Measurements from ENCODE around the gene LYVE1. TPM values are rescaled to one million over a fixed set of nuclear protein-coding genes. Genes with fewer than 3 reads are reported as not detected.

Gene LYVE1
- total and polyA plus RNA-seq, 2 donors (not counting 1 experiment from before 2014, with no cell fraction given): not detected

DNA sequence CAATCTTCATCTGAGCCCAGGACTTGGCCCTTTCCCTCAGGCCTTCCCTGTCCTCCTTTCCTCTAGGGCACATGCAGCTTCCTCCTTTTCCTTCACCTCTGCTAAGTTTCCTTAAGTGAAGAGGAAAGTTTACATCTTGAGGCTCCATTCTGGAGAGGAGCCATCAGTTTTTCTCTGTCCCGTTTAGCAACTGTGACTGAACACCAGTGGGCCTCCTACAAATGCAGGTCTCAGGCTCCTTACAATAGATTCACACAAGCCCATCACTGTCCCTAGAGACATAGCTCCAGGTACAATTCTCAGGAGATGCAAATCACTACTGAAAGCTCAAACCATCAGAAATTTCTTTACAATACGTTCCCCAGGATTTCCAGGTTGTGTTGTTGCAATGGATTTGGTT is 23.3 kb upstream of the LYVE1 start:
- Histone ChIP-seq H3K79me2 (ENCODE audit: control insufficient read depth, insufficient read depth, low read length) (no peaks in the 10 kb centered on the region), H3K4me3 (ENCODE audit: control extremely low read depth in 1 of 5, extremely low read depth in 1 of 5, insufficient read depth in 1 of 5, low read depth in 2 of 5, low read length in 4 of 5) (no peak overlapping the region), H3K9ac (ENCODE audit: low read length) (no peak overlapping the region), H2AFZ (ENCODE audit: insufficient read depth, low read depth, low read length, poor library complexity, severe bottlenecking) (no peak overlapping the region), H3K4me1 (ENCODE audit: control insufficient read depth in 2 of 2, insufficient read depth in 2 of 2, low read length in 2 of 2) (peaks cover 2 to 6% of the 10 kb centered on the region in 2 donors), H3K4me2 (replicated peaks; ENCODE audit: low read depth, low read length, poor library complexity, severe bottlenecking) (no peak overlapping the region), H4K20me1 (ENCODE audit: control insufficient read depth, insufficient read depth, low read length, poor library complexity, severe bottlenecking) (no peaks in the 10 kb centered on the region), H3K36me3 (replicated peaks in 1 of 2; ENCODE audit: control extremely low read depth in 1 of 2, control insufficient read depth in 1 of 2, extremely low read depth in 1 of 2, insufficient read depth in 2 of 2, low read length in 1 of 2) (peaks cover 3 to 7% of the 10 kb centered on the region in 2 experiments), H3K9me3 (ENCODE audit: control extremely low read depth in 1 of 3, control insufficient read depth in 2 of 3, insufficient read depth in 1 of 3, low read length in 2 of 3) (peaks cover 1 to 4% (median 3%) of the 10 kb centered on the region in 3 donors), H3K27ac (ENCODE audit: low read length in 2 of 2) (no peak overlapping the region), H3K27me3 (replicated peaks in 1 of 4; ENCODE audit: control extremely low read depth in 1 of 4, control insufficient read depth in 3 of 4, insufficient read depth in 4 of 4, low read length in 3 of 4) (no peaks in the 10 kb centered on the region)
- no peak overlapping the region for H3K4me3 Mint-ChIP-seq
- no peaks in the 10 kb centered on the region for H3K27me3 Mint-ChIP-seq
- intact Hi-C loops (cut with micrococcal nuclease): no loop called here
- no peak overlapping the region for H3K27ac Mint-ChIP-seq
- peaks cover 32% of the 10 kb centered on the region for H3K4me1 Mint-ChIP-seq
- no peak for DNase-seq
- ChIA-PET POLR2A (no interaction called here), CTCF (no interaction called here)
- TF ChIP-seq, protein P1, sequence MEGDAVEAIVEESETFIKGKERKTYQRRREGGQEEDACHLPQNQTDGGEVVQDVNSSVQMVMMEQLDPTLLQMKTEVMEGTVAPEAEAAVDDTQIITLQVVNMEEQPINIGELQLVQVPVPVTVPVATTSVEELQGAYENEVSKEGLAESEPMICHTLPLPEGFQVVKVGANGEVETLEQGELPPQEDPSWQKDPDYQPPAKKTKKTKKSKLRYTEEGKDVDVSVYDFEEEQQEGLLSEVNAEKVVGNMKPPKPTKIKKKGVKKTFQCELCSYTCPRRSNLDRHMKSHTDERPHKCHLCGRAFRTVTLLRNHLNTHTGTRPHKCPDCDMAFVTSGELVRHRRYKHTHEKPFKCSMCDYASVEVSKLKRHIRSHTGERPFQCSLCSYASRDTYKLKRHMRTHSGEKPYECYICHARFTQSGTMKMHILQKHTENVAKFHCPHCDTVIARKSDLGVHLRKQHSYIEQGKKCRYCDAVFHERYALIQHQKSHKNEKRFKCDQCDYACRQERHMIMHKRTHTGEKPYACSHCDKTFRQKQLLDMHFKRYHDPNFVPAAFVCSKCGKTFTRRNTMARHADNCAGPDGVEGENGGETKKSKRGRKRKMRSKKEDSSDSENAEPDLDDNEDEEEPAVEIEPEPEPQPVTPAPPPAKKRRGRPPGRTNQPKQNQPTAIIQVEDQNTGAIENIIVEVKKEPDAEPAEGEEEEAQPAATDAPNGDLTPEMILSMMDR (IDR thresholded peaks at IDR 0.05): no peak
- no peak for TF ChIP-seq EZH2 (IDR thresholded peaks at IDR 0.05; ENCODE audit: borderline replicate concordance, insufficient read depth, low read depth, low read length, poor library complexity, severe bottlenecking)
- no peak for ATAC-seq (ENCODE audit: low read depth)
- 86% methylated on average over 1 of the region's 2 CpGs for WGBS (ENCODE audit: insufficient coverage)
- H3K9me3 Mint-ChIP-seq (ENCODE audit: insufficient read depth): no peaks in the 10 kb centered on the region

DNA sequence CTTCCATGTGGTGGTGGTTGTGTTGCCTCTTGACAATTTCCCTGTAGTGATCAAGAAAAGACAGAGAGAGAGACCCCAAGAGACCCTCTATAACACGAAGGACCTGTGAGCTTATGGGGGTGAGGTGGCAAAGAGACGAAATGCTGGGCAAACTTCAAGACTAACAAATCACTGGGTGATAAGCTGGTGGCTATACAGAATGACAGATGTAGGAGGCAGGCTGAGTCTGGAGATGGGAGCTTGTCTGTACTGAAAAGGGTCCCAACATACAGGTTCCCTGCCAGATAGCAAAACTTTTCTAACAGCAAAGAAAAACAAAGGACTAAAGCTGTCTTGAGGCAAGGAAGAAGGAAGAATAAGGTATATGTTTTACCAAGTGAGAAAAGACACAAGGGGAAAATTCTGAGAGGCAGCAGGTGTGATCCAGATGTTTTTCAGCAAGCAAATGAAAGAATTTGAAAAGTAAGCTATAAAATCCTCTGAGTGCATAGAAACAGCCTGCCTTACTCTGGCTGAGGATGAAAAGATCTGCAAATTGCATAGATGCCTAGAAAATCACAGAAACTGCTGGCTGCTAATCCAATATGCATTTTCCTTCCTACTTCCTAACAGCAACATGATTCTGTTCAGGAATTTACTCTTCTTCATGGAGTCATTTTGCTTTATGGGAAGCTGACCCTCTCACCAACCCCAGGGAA is 21.9 kb upstream of the LYVE1 start:
- H3K27me3 ChIP-seq (replicated peaks in 1 of 4; ENCODE audit: control extremely low read depth in 1 of 4, control insufficient read depth in 3 of 4, insufficient read depth in 4 of 4, low read length in 3 of 4): no peaks in the 10 kb centered on the region
- no peak overlapping the region for H2AFZ ChIP-seq (ENCODE audit: insufficient read depth, low read depth, low read length, poor library complexity, severe bottlenecking)
- ChIA-PET CTCF (interaction anchor here (1.3 kb wide), 1 partner anchor 177 kb away, joined by 4 read pairs; no protein-coding TSS in a partner anchor), POLR2A (no interaction called here)
- 60% methylated on average over 1 of the region's 2 CpGs for WGBS (ENCODE audit: insufficient coverage)
- H3K9me3 ChIP-seq (ENCODE audit: control extremely low read depth in 1 of 3, control insufficient read depth in 2 of 3, insufficient read depth in 1 of 3, low read length in 2 of 3): peaks cover 0 to 3% (median 0%) of the 10 kb centered on the region in 3 donors
- TF ChIP-seq, protein P1 (IDR thresholded peaks at IDR 0.05): no peak
- no peak for TF ChIP-seq EZH2 (IDR thresholded peaks at IDR 0.05; ENCODE audit: borderline replicate concordance, insufficient read depth, low read depth, low read length, poor library complexity, severe bottlenecking)
- intact Hi-C loops (cut with micrococcal nuclease): no loop called here
- peak overlapping the region; percentile 54 for H3K27ac Mint-ChIP-seq
- H3K27ac ChIP-seq (ENCODE audit: low read length in 2 of 2): no peak overlapping the region
- no peaks in the 10 kb centered on the region for H3K79me2 ChIP-seq (ENCODE audit: control insufficient read depth, insufficient read depth, low read length)
- no peaks in the 10 kb centered on the region for H3K9me3 Mint-ChIP-seq (ENCODE audit: insufficient read depth)
- peaks cover 3 to 7% of the 10 kb centered on the region in 2 experiments for H3K36me3 ChIP-seq (replicated peaks in 1 of 2; ENCODE audit: control extremely low read depth in 1 of 2, control insufficient read depth in 1 of 2, extremely low read depth in 1 of 2, insufficient read depth in 2 of 2, low read length in 1 of 2)
- H3K4me2 ChIP-seq (replicated peaks; ENCODE audit: low read depth, low read length, poor library complexity, severe bottlenecking): no peak overlapping the region
- DNase-seq: no peak
- peaks cover 33% of the 10 kb centered on the region for H3K4me1 Mint-ChIP-seq
- no peak overlapping the region for H3K9ac ChIP-seq (ENCODE audit: low read length)
- H3K4me1 ChIP-seq (ENCODE audit: control insufficient read depth in 2 of 2, insufficient read depth in 2 of 2, low read length in 2 of 2): peaks cover 0 to 5% of the 10 kb centered on the region in 2 donors
- H4K20me1 ChIP-seq (ENCODE audit: control insufficient read depth, insufficient read depth, low read length, poor library complexity, severe bottlenecking): no peaks in the 10 kb centered on the region
- ATAC-seq (ENCODE audit: low read depth): no peak
- H3K4me3 ChIP-seq (ENCODE audit: control extremely low read depth in 1 of 5, extremely low read depth in 1 of 5, insufficient read depth in 1 of 5, low read depth in 2 of 5, low read length in 4 of 5): no peak overlapping the region
- H3K27me3 Mint-ChIP-seq: no peaks in the 10 kb centered on the region
- no peak overlapping the region for H3K4me3 Mint-ChIP-seq

Measured in B cell (primary cell).